ENCODE measurements around the gene ANKRD55. TPM values are rescaled to one million over a fixed set of nuclear protein-coding genes. Genes with fewer than 3 reads are reported as not detected.

The ANKRD55 gene
- total RNA-seq (7.0 TPM), polyA plus RNA-seq (1 to 10 TPM; 4.1 to 9.0 (median 5.2) TPM)

DNA sequence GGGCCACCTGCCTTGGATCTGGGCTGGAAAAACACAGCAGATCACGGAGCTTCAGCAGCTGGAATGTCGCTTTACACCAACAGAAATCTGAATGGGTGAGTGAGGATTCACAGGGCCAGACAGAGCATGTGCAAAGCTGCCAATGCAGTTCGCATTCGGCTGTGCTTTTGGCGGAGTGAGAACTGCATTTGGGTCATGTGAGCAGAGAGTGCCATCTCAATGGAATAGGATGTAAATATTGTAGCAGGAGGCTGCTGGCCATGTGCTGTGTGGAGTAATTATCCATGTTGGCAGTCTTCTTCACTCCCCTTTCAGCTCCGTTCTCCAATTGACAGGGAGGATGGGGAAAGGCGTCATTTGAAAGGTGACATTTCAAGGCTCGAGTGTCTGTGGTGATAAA lies at the start of gene ANKRD55:
Gene ANKRD55, minus strand, starts transcription at position 101 of the 400 bp plus-strand sequence. CDS start 417 bp downstream, outside the sequence.
- H3K27ac Mint-ChIP-seq: no peak within 1 kb of the TSS
- H3K27me3 Mint-ChIP-seq: peaks cover 36% of the 10 kb centered on the region
- H3K4me3 ChIP-seq (ENCODE audit: low read depth, low read length): no peak within 1 kb of the TSS
- no peaks in the 10 kb centered on the region for H3K4me1 ChIP-seq (ENCODE audit: control insufficient read depth, insufficient read depth, low read length, poor library complexity, severe bottlenecking)
- H3K4me3 Mint-ChIP-seq: no peak within 1 kb of the TSS
- H3K4me1 Mint-ChIP-seq: peaks cover 0 to 5% (median 0%) of the 10 kb centered on the region in 4 donors
- no peaks in the 10 kb centered on the region for H3K9me3 ChIP-seq (ENCODE audit: control insufficient read depth in 2 of 2, low read length in 2 of 2)
- peaks cover 0 to 5% (median 0%) of the 10 kb centered on the region in 7 donors for H3K9me3 Mint-ChIP-seq
- DNase-seq (no peak), ATAC-seq (ENCODE audit: low read depth in 2 of 2) (no peak)
- H3K36me3 Mint-ChIP-seq: no peaks in the 10 kb centered on the region
- H3K27me3 ChIP-seq (ENCODE audit: control insufficient read depth, insufficient read depth, low read length): peaks cover 8% of the 10 kb centered on the region
- no peaks in the 10 kb centered on the region for H3K36me3 ChIP-seq (ENCODE audit: control insufficient read depth, insufficient read depth, low read length)
- H3K27ac ChIP-seq (ENCODE audit: insufficient read depth, low read length, poor library complexity, severe bottlenecking): no peak within 1 kb of the TSS

GRCh38 chr5:56282216-56282615 lies 49.1 kb upstream of the ANKRD55 start:
- Mint-ChIP-seq H3K36me3 (no peaks in the 10 kb centered on the region), H3K4me1 (peaks cover 0 to 7% (median 0%) of the 10 kb centered on the region in 4 donors), H3K4me3 (no peak overlapping the region), H3K9me3 (peaks cover 0 to 1% (median 0%) of the 10 kb centered on the region in 7 donors), H3K27me3 (no peaks in the 10 kb centered on the region), H3K27ac (no peak overlapping the region)
- no peaks in the 10 kb centered on the region for H3K4me1 ChIP-seq (ENCODE audit: control insufficient read depth, insufficient read depth, low read length, poor library complexity, severe bottlenecking)
- no peak for DNase-seq
- ATAC-seq (ENCODE audit: low read depth in 2 of 2): no peak
- no peaks in the 10 kb centered on the region for H3K9me3 ChIP-seq (ENCODE audit: control insufficient read depth in 2 of 2, low read length in 2 of 2)
- H3K36me3 ChIP-seq (ENCODE audit: control insufficient read depth, insufficient read depth, low read length): no peaks in the 10 kb centered on the region
- H3K27me3 ChIP-seq (ENCODE audit: control insufficient read depth, insufficient read depth, low read length): no peaks in the 10 kb centered on the region
- H3K27ac ChIP-seq (ENCODE audit: insufficient read depth, low read length, poor library complexity, severe bottlenecking): no peak overlapping the region
- no peak overlapping the region for H3K4me3 ChIP-seq (ENCODE audit: low read depth, low read length)

GRCh38 chr5:56281489-56282165 lies 48.5 kb upstream of the ANKRD55 start:
- no peaks in the 10 kb centered on the region for H3K4me1 ChIP-seq (ENCODE audit: control insufficient read depth, insufficient read depth, low read length, poor library complexity, severe bottlenecking)
- Mint-ChIP-seq H3K4me1 (peaks cover 0 to 7% (median 0%) of the 10 kb centered on the region in 4 donors), H3K4me3 (no peak overlapping the region), H3K36me3 (no peaks in the 10 kb centered on the region), H3K27ac (no peak overlapping the region), H3K9me3 (peaks cover 0 to 1% (median 0%) of the 10 kb centered on the region in 7 donors), H3K27me3 (no peaks in the 10 kb centered on the region)
- ATAC-seq (ENCODE audit: low read depth in 2 of 2) (no peak), DNase-seq (no peak)
- no peaks in the 10 kb centered on the region for H3K27me3 ChIP-seq (ENCODE audit: control insufficient read depth, insufficient read depth, low read length)
- no peaks in the 10 kb centered on the region for H3K36me3 ChIP-seq (ENCODE audit: control insufficient read depth, insufficient read depth, low read length)
- no peaks in the 10 kb centered on the region for H3K9me3 ChIP-seq (ENCODE audit: control insufficient read depth in 2 of 2, low read length in 2 of 2)
- H3K27ac ChIP-seq (ENCODE audit: insufficient read depth, low read length, poor library complexity, severe bottlenecking): no peak overlapping the region
- H3K4me3 ChIP-seq (ENCODE audit: low read depth, low read length): no peak overlapping the region

- Histone ChIP-seq H3K27ac (ENCODE audit: insufficient read depth, low read length, poor library complexity, severe bottlenecking) (no peak overlapping the region), H3K9me3 (ENCODE audit: control insufficient read depth in 2 of 2, low read length in 2 of 2) (no peaks in the 10 kb centered on the region), H3K4me1 (ENCODE audit: control insufficient read depth, insufficient read depth, low read length, poor library complexity, severe bottlenecking) (no peaks in the 10 kb centered on the region), H3K36me3 (ENCODE audit: control insufficient read depth, insufficient read depth, low read length) (no peaks in the 10 kb centered on the region), H3K4me3 (ENCODE audit: low read depth, low read length) (no peak overlapping the region), H3K27me3 (ENCODE audit: control insufficient read depth, insufficient read depth, low read length) (no peaks in the 10 kb centered on the region)
- H3K27me3 Mint-ChIP-seq: no peaks in the 10 kb centered on the region
- no peaks in the 10 kb centered on the region for H3K36me3 Mint-ChIP-seq
- no peak overlapping the region for H3K27ac Mint-ChIP-seq
- DNase-seq (no peak), ATAC-seq (ENCODE audit: low read depth in 2 of 2) (no peak)
- no peak overlapping the region for H3K4me3 Mint-ChIP-seq
- H3K4me1 Mint-ChIP-seq: peaks cover 0 to 7% (median 0%) of the 10 kb centered on the region in 4 donors
- peaks cover 0 to under 1% (median 0%) of the 10 kb centered on the region in 7 donors for H3K9me3 Mint-ChIP-seq
Observed at GRCh38 chr5:56279979-56280378, 46.8 kb upstream of the ANKRD55 start.

GRCh38 chr5:56279291-56279690 lies 46.2 kb upstream of the ANKRD55 start:
- no peaks in the 10 kb centered on the region for H3K9me3 Mint-ChIP-seq
- peaks cover 0 to 7% (median 0%) of the 10 kb centered on the region in 4 donors for H3K4me1 Mint-ChIP-seq
- Histone ChIP-seq H3K4me3 (ENCODE audit: low read depth, low read length) (no peak overlapping the region), H3K4me1 (ENCODE audit: control insufficient read depth, insufficient read depth, low read length, poor library complexity, severe bottlenecking) (no peaks in the 10 kb centered on the region), H3K27ac (ENCODE audit: insufficient read depth, low read length, poor library complexity, severe bottlenecking) (no peak overlapping the region), H3K9me3 (ENCODE audit: control insufficient read depth in 2 of 2, low read length in 2 of 2) (no peaks in the 10 kb centered on the region), H3K36me3 (ENCODE audit: control insufficient read depth, insufficient read depth, low read length) (no peaks in the 10 kb centered on the region), H3K27me3 (ENCODE audit: control insufficient read depth, insufficient read depth, low read length) (no peaks in the 10 kb centered on the region)
- H3K36me3 Mint-ChIP-seq: no peaks in the 10 kb centered on the region
- no peak overlapping the region for H3K4me3 Mint-ChIP-seq
- no peak overlapping the region for H3K27ac Mint-ChIP-seq
- no peak for DNase-seq
- no peak for ATAC-seq (ENCODE audit: low read depth in 2 of 2)
- no peaks in the 10 kb centered on the region for H3K27me3 Mint-ChIP-seq

DNA sequence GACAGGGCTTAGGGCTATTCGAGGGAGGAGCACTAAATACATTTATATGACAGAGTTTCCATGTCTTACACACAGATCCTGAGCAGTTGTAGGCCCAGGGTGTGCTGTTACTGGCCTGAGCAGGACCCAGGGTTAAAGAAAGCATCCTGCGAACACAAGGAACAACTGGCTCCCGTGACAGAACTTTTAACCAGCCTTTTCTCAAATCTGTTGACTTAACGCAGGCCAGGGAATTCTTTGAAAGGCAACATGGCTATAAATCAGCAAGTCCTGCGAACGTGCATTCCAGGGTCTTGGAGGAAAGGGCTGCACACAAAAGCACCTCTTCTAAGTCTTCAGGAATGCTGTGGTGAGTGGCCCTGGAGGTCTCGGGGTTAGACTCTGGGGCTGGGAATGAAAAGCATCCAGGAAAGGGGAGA lies 45.2 kb upstream of the ANKRD55 start:
- no peak for ATAC-seq (ENCODE audit: low read depth in 2 of 2)
- H3K36me3 Mint-ChIP-seq: no peaks in the 10 kb centered on the region
- H3K27ac Mint-ChIP-seq: no peak overlapping the region
- peaks cover 0 to 1% (median 0%) of the 10 kb centered on the region in 7 donors for H3K9me3 Mint-ChIP-seq
- no peak overlapping the region for H3K4me3 Mint-ChIP-seq
- no peak for DNase-seq
- H3K27me3 Mint-ChIP-seq: no peaks in the 10 kb centered on the region
- Histone ChIP-seq H3K27ac (ENCODE audit: insufficient read depth, low read length, poor library complexity, severe bottlenecking) (no peak overlapping the region), H3K4me3 (ENCODE audit: low read depth, low read length) (no peak overlapping the region), H3K9me3 (ENCODE audit: control insufficient read depth in 2 of 2, low read length in 2 of 2) (no peaks in the 10 kb centered on the region), H3K36me3 (ENCODE audit: control insufficient read depth, insufficient read depth, low read length) (no peaks in the 10 kb centered on the region), H3K4me1 (ENCODE audit: control insufficient read depth, insufficient read depth, low read length, poor library complexity, severe bottlenecking) (no peaks in the 10 kb centered on the region), H3K27me3 (ENCODE audit: control insufficient read depth, insufficient read depth, low read length) (no peaks in the 10 kb centered on the region)
- peaks cover 0 to 7% (median 1%) of the 10 kb centered on the region in 4 donors for H3K4me1 Mint-ChIP-seq

DNA sequence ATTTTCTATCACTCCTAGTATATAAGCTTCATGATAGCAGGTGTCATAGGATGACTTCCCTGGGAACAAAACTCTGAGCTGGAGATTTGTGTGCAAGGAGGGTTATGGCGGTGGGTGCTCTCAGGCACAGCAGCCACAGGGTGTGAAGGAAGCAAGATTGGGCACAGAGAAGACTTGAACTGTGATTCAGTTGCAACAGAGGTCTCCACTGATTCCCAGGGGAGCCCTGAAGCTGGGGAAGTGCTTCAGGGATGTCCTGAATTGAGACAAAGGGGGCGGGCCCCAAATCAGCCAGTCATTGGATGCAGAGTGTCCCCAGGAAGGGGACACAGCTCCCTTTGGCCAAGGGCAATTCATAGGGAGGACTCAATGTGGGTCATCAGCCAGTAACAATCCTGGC lies 44.4 kb upstream of the ANKRD55 start:
- Mint-ChIP-seq H3K36me3 (no peaks in the 10 kb centered on the region), H3K27ac (no peak overlapping the region)

More for the DNA sequence above, 44.4 kb upstream of the ANKRD55 start:
- Mint-ChIP-seq H3K4me3 (no peak overlapping the region), H3K9me3 (peaks cover 0 to 1% (median 0%) of the 10 kb centered on the region in 7 donors), H3K4me1 (peaks cover 0 to 10% (median 6%) of the 10 kb centered on the region in 4 donors), H3K27me3 (no peaks in the 10 kb centered on the region)
- no peak for ATAC-seq (ENCODE audit: low read depth in 2 of 2)
- Histone ChIP-seq H3K4me3 (ENCODE audit: low read depth, low read length) (no peak overlapping the region), H3K27ac (ENCODE audit: insufficient read depth, low read length, poor library complexity, severe bottlenecking) (no peak overlapping the region), H3K27me3 (ENCODE audit: control insufficient read depth, insufficient read depth, low read length) (no peaks in the 10 kb centered on the region), H3K9me3 (ENCODE audit: control insufficient read depth in 2 of 2, low read length in 2 of 2) (no peaks in the 10 kb centered on the region), H3K36me3 (ENCODE audit: control insufficient read depth, insufficient read depth, low read length) (no peaks in the 10 kb centered on the region), H3K4me1 (ENCODE audit: control insufficient read depth, insufficient read depth, low read length, poor library complexity, severe bottlenecking) (no peaks in the 10 kb centered on the region)
- DNase-seq: no peak

All from CD4-positive, CD25-positive, alpha-beta regulatory T cell (primary cell).